Mammary epithelial cell (primary cell): ENCODE results near the gene RNF220.
A peak's percentile ranks its signal among the peaks of the same experiment; 100 is the strongest.

Experiments
- EZH2 ChIP-seq: IDR thresholded peaks from 2 replicates; pipeline ENCODE4 v1.6.1; 2012; ENCODE audit warnings: low read length, inconsistent platforms, borderline replicate concordance
- TF ChIP-seq, protein P1 (sequence below), 2 donors: IDR thresholded peaks in 1 of 2; conservative IDR thresholded peaks in 1 of 2; 2 replicates each; pipeline ENCODE4 v1.5.1; 2011 to 2012; ENCODE audit warnings: inconsistent platforms in 2 of 2, low read length in 2 of 2, mild to moderate bottlenecking in 2 of 2, control low read depth in 1 of 2, low read depth in 1 of 2; ENCODE audit not compliant: insufficient read depth in 1 of 2; ENCODE audit errors: extremely low read depth in 1 of 2

GRCh38 chr1:44571712-44572571 lies 166.9 kb downstream of the RNF220 start:
- TF ChIP-seq, protein P1, sequence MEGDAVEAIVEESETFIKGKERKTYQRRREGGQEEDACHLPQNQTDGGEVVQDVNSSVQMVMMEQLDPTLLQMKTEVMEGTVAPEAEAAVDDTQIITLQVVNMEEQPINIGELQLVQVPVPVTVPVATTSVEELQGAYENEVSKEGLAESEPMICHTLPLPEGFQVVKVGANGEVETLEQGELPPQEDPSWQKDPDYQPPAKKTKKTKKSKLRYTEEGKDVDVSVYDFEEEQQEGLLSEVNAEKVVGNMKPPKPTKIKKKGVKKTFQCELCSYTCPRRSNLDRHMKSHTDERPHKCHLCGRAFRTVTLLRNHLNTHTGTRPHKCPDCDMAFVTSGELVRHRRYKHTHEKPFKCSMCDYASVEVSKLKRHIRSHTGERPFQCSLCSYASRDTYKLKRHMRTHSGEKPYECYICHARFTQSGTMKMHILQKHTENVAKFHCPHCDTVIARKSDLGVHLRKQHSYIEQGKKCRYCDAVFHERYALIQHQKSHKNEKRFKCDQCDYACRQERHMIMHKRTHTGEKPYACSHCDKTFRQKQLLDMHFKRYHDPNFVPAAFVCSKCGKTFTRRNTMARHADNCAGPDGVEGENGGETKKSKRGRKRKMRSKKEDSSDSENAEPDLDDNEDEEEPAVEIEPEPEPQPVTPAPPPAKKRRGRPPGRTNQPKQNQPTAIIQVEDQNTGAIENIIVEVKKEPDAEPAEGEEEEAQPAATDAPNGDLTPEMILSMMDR (conservative IDR thresholded peaks at IDR 0.05 in 1 of 2, IDR thresholded peaks at IDR 0.05 in 1 of 2; ENCODE audit: extremely low read depth in 1 of 2, insufficient read depth in 1 of 2, low read depth in 1 of 2, low read length in 2 of 2), result peak; percentile 35 to 48
- no peak for TF ChIP-seq EZH2
